MCF 10A (cell line): ENCODE measurements around the gene SLC13A3. TPM values are rescaled to one million over a fixed set of nuclear protein-coding genes. Genes with fewer than 3 reads are reported as not detected.

Source experiments
- BruUV-seq: library from RNA; stranded (reverse); fragments of 400-500 nt; replicated peaks from 2 replicates; lab custom pipeline; 2021; lab: Mats Ljungman, UMichigan
- CTCF ChIA-PET: fragments of 300-600 bp; sonication (Branson Sonifier 250); formaldehyde crosslinking; extraction: SDS; loops from one replicate; lab custom pipeline; 2021; ENCODE audit warnings: antibody characterized with exemption, inconsistent platforms; lab: Yijun Ruan, JAX
- POLR2A ChIA-PET: fragments of 300-600, 350-650 bp; sonication (Branson Sonifier 250); formaldehyde crosslinking; extraction: SDS; loops from one replicate; lab custom pipeline; 2020; ENCODE audit warnings: antibody characterized with exemption, inconsistent platforms; lab: Yijun Ruan, JAX
- DNase-seq: peaks from one replicate; pipeline ENCODE4 v3.0.0-alpha.2; 2018; ENCODE audit not compliant: unreplicated experiment
- H3K27ac Mint-ChIP-seq: one replicate; pipeline ENCODE4 v1.8.0; 2022; ENCODE audit warnings: mild to moderate bottlenecking, low read depth, mixed read lengths; ENCODE audit not compliant: unreplicated experiment
- H3K27me3 Mint-ChIP-seq: one replicate; pipeline ENCODE4 v1.8.0; 2022; ENCODE audit warnings: mixed read lengths; ENCODE audit not compliant: insufficient read depth, unreplicated experiment
- H3K36me3 Mint-ChIP-seq: one replicate; pipeline ENCODE4 v1.8.0; 2022; ENCODE audit warnings: mild to moderate bottlenecking, moderate library complexity, mixed read lengths; ENCODE audit not compliant: insufficient read depth, unreplicated experiment
- H3K4me1 Mint-ChIP-seq: one replicate; pipeline ENCODE4 v1.8.0; 2022; ENCODE audit warnings: mixed read lengths; ENCODE audit not compliant: insufficient read depth, unreplicated experiment
- H3K4me3 Mint-ChIP-seq: one replicate; pipeline ENCODE4 v1.8.0; 2022; ENCODE audit warnings: mild to moderate bottlenecking, moderate library complexity, mixed read lengths; ENCODE audit not compliant: unreplicated experiment
- H3K9me3 Mint-ChIP-seq: one replicate; pipeline ENCODE4 v1.8.0; 2022; ENCODE audit warnings: mixed read lengths; ENCODE audit not compliant: unreplicated experiment
- CTCF ChIP-seq: fragments of 200-600 bp; IDR thresholded peaks from one replicate; pipeline ENCODE4 v1.8.0; 2022; ENCODE audit warnings: antibody characterized with exemption, mild to moderate bottlenecking; ENCODE audit not compliant: unreplicated experiment
- intact Hi-C: fragments of 100-400 bp; cut with micrococcal nuclease; formaldehyde crosslinking; loops from 2 replicates; pipeline ENCODE4 v1.14.1; 2022
- total RNA-seq: library from RNA; stranded (reverse); gene quantifications from 2 replicates; pipeline ENCODE4 v1.2.3, GENCODE V29; 2022

Gene SLC13A3
- total RNA-seq, 1 experiment from 2014 or later = not detected

DNA sequence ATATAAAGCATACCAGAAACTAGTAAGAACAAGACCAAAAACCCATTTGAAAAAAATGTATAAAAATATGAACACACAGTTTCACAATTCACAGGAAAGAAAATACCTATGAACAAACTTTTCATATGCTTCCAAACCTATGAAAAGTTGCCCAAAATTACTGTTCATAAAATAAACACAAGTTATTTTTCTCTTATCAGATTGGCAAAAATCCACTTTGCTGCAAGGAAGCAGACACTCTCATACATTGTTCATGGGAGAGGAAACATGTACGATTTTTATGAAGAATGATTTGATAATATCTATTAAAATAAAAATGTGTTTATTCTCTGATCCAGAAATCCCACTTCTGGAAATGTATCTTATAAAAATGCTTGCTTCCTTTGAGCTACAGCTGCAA is 60.8 kb downstream of the SLC13A3 start:
- Mint-ChIP-seq H3K27me3 (peaks cover 16% of the 10 kb centered on the region), H3K36me3 (no peaks in the 10 kb centered on the region), H3K4me3 (no peak overlapping the region), H3K9me3 (no peaks in the 10 kb centered on the region), H3K27ac (no peak overlapping the region), H3K4me1 (no peaks in the 10 kb centered on the region)
- intact Hi-C loops = no loop called here
- TF ChIP-seq CTCF = no peak
- BruUV-seq = no TSS peak
- no peak for DNase-seq
- CTCF ChIA-PET = interaction anchor here (0.6 to 0.7 kb wide), 2 partner anchors 29 to 976 kb away, joined by 4 to 5 read pairs; no protein-coding TSS in a partner anchor
- POLR2A ChIA-PET = interaction anchor here (0.7 kb wide), 1 partner anchor 13 kb away, joined by 3 read pairs; no protein-coding TSS in a partner anchor

- BruUV-seq = no TSS peak
- ChIA-PET CTCF (no interaction called here), POLR2A (no interaction called here)
- H3K4me1 Mint-ChIP-seq = no peaks in the 10 kb centered on the region
- H3K9me3 Mint-ChIP-seq = no peaks in the 10 kb centered on the region
- no peak for DNase-seq
- H3K27me3 Mint-ChIP-seq = peaks cover under 1% of the 10 kb centered on the region
- H3K27ac Mint-ChIP-seq = no peak overlapping the region
- no peaks in the 10 kb centered on the region for H3K36me3 Mint-ChIP-seq
- H3K4me3 Mint-ChIP-seq = no peak overlapping the region
- no peak for TF ChIP-seq CTCF
- intact Hi-C loops = no loop called here
These were observed 62.4 kb downstream of the SLC13A3 start for GRCh38 chr20:46588532-46589511.

- H3K9me3 Mint-ChIP-seq = no peaks in the 10 kb centered on the region
- POLR2A ChIA-PET = no interaction called here
These were observed 63.3 kb downstream of the SLC13A3 start for GRCh38 chr20:46587986-46588385.

More at GRCh38 chr20:46587986-46588385, 63.3 kb downstream of the SLC13A3 start:
- DNase-seq = no peak
- BruUV-seq = no TSS peak
- TF ChIP-seq CTCF = no peak
- H3K36me3 Mint-ChIP-seq = no peaks in the 10 kb centered on the region
- CTCF ChIA-PET = no interaction called here
- no peaks in the 10 kb centered on the region for H3K27me3 Mint-ChIP-seq
- H3K4me1 Mint-ChIP-seq = no peaks in the 10 kb centered on the region
- H3K27ac Mint-ChIP-seq = no peak overlapping the region
- intact Hi-C loops = no loop called here
- H3K4me3 Mint-ChIP-seq = no peak overlapping the region
